Hepatocyte (in vitro differentiated cells): ENCODE results near the gene UBE2U. TPM values are rescaled to one million over a fixed set of nuclear protein-coding genes. Genes with fewer than 3 reads are reported as not detected.

Experiments used
- DNase-seq: peaks from one replicate; pipeline ENCODE4 v3.0.0-alpha.2; 2016; ENCODE audit warnings: low spot score
- H2AFZ ChIP-seq: fragments of 200-600 bp; sonication (generic); 2 replicates; pipeline ENCODE4 v1.6.0; 2016; ENCODE audit warnings: antibody characterized with exemption, mild to moderate bottlenecking
- H3K27ac ChIP-seq: fragments of 200-600 bp; sonication (generic); 2 replicates; pipeline ENCODE4 v1.5.1; 2016; ENCODE audit warnings: mild to moderate bottlenecking
- H3K27me3 ChIP-seq: fragments of 200-600 bp; sonication (generic); 2 replicates; pipeline ENCODE4 v1.6.1; 2016
- H3K36me3 ChIP-seq: fragments of 200-600 bp; sonication (generic); replicated peaks from 2 replicates; pipeline ENCODE4 v1.5.1; 2016; ENCODE audit warnings: low read depth; ENCODE audit not compliant: insufficient read depth
- H3K4me1 ChIP-seq: fragments of 200-600 bp; sonication (generic); 2 replicates; pipeline ENCODE4 v1.5.1; 2016; ENCODE audit warnings: mild to moderate bottlenecking, moderate library complexity; ENCODE audit not compliant: insufficient read depth
- H3K4me2 ChIP-seq: fragments of 200-600 bp; sonication (generic); 2 replicates; pipeline ENCODE4 v1.6.0; 2016
- H3K4me3 ChIP-seq: fragments of 200-600 bp; sonication (generic); 2 replicates; pipeline ENCODE4 v1.5.1; 2016; ENCODE audit warnings: mild to moderate bottlenecking
- H3K79me2 ChIP-seq: fragments of 200-600 bp; sonication (generic); 2 replicates; pipeline ENCODE4 v1.6.0; 2017; ENCODE audit warnings: mild to moderate bottlenecking
- H3K9me2 ChIP-seq: fragments of 200-600 bp; sonication (generic); replicated peaks from 2 replicates; pipeline ENCODE4 v1.6.0; 2017; ENCODE audit warnings: mild to moderate bottlenecking; ENCODE audit not compliant: insufficient read depth
- H3K9me3 ChIP-seq: fragments of 200-600 bp; sonication (generic); 2 replicates; pipeline ENCODE4 v1.5.1; 2016; ENCODE audit warnings: low read depth, mild to moderate bottlenecking
- H4K20me1 ChIP-seq: fragments of 200-600 bp; sonication (generic); 2 replicates; pipeline ENCODE4 v1.6.0; 2016; ENCODE audit warnings: mild to moderate bottlenecking; ENCODE audit not compliant: insufficient read depth, poor library complexity, severe bottlenecking
- CTCF ChIP-seq: fragments of 200-600 bp; sonication (generic); IDR thresholded peaks from 2 replicates; pipeline ENCODE4 v1.5.1; 2016; ENCODE audit warnings: antibody characterized with exemption, mild to moderate bottlenecking; ENCODE audit not compliant: poor library complexity
- EZH2 ChIP-seq: fragments of 200-600 bp; sonication (generic); IDR thresholded peaks from 2 replicates; pipeline ENCODE4 v1.6.1; 2016; ENCODE audit warnings: antibody characterized with exemption, mild to moderate bottlenecking, borderline replicate concordance
- EZH2phosphoT487 ChIP-seq: fragments of 200-600 bp; sonication (generic); IDR thresholded peaks from one replicate; pipeline ENCODE4 v1.6.1; 2018; ENCODE audit warnings: antibody characterized with exemption, mild to moderate bottlenecking, low read depth, moderate library complexity; ENCODE audit not compliant: unreplicated experiment, severe bottlenecking
- WGBS: methylation state at CpG from one replicate; pipeline ENCODE4 v1.1.6; 2016; ENCODE audit warnings: low lambda C conversion rate; ENCODE audit errors: missing lambda C conversion rate; 5-methylcytosine and 5-hydroxymethylcytosine counted together
- polyA plus RNA-seq: library from polyadenylated mRNA; unstranded; fragments of >200 nt; fragmentation: Nextera tagmentation; extraction: Ambion mirVana; gene quantifications from 2 replicates; pipeline ENCODE4 v1.2.1, GENCODE V29; 2016
- total RNA-seq: library from RNA; depleted of rRNA; stranded (reverse); fragments of >200 nt; gene quantifications from 2 replicates; pipeline ENCODE4 v1.2.3, GENCODE V29; 2014

UBE2U gene
- total and polyA plus RNA-seq, 2 experiments from 2014 or later: not detected

GRCh38 chr1:64186898-64187280 lies 16.5 kb upstream of the UBE2U start:
- no peaks in the 10 kb centered on the region for H3K79me2 ChIP-seq

GRCh38 chr1:64187646-64188045 lies 15.8 kb upstream of the UBE2U start:
- no peak overlapping the region for H3K27ac ChIP-seq
- no peak for DNase-seq
- no peaks in the 10 kb centered on the region for H3K27me3 ChIP-seq

More at GRCh38 chr1:64186898-64187280, 16.5 kb upstream of the UBE2U start:
- Histone ChIP-seq H3K4me2 (no peak overlapping the region), H3K27me3 (no peaks in the 10 kb centered on the region), H3K36me3 (no peaks in the 10 kb centered on the region), H4K20me1 (no peaks in the 10 kb centered on the region), H3K9me2 (no peaks in the 10 kb centered on the region), H3K4me1 (peaks cover 7% of the 10 kb centered on the region), H3K27ac (no peak overlapping the region), H3K4me3 (no peak overlapping the region), H3K9me3 (no peaks in the 10 kb centered on the region), H2AFZ (no peak overlapping the region)
- no peak for TF ChIP-seq CTCF
- WGBS: 77% methylated on average over 7 of the region's 7 CpGs
- no peak for DNase-seq

GRCh38 chr1:64192290-64192689 lies 11.1 kb upstream of the UBE2U start:
- Histone ChIP-seq H3K4me1 (no peaks in the 10 kb centered on the region), H3K9me2 (no peaks in the 10 kb centered on the region), H3K9me3 (no peaks in the 10 kb centered on the region), H2AFZ (no peak overlapping the region), H3K36me3 (no peaks in the 10 kb centered on the region), H3K79me2 (no peaks in the 10 kb centered on the region), H3K4me3 (no peak overlapping the region), H3K4me2 (no peak overlapping the region), H4K20me1 (no peaks in the 10 kb centered on the region), H3K27ac (no peak overlapping the region), H3K27me3 (no peaks in the 10 kb centered on the region)
- TF ChIP-seq CTCF (no peak), EZH2 (no peak), EZH2phosphoT487 (no peak)
- WGBS: 98% methylated on average over 8 of the region's 8 CpGs
- DNase-seq: no peak

More at GRCh38 chr1:64187646-64188045, 15.8 kb upstream of the UBE2U start:
- Histone ChIP-seq H2AFZ (no peak overlapping the region), H3K9me3 (no peaks in the 10 kb centered on the region), H3K4me2 (no peak overlapping the region), H4K20me1 (no peaks in the 10 kb centered on the region), H3K4me1 (peaks cover 7% of the 10 kb centered on the region), H3K36me3 (no peaks in the 10 kb centered on the region), H3K4me3 (no peak overlapping the region), H3K79me2 (no peaks in the 10 kb centered on the region), H3K9me2 (no peaks in the 10 kb centered on the region)
- TF ChIP-seq CTCF (no peak), EZH2phosphoT487 (no peak)
- WGBS: 92% methylated on average over 4 of the region's 4 CpGs
